SK-N-SH (cell line): ENCODE data around the gene DHX29. TPM values are rescaled to one million over a fixed set of nuclear protein-coding genes. Genes with fewer than 3 reads are reported as not detected.

Experiments
- CTCF ChIA-PET: fragments of 300-600, 350-600 bp; formaldehyde crosslinking; extraction: SDS; loops from one replicate; lab custom pipeline; 2021; lab: Yijun Ruan, JAX
- POLR2A ChIA-PET: fragments of 350-600 bp; sonication (Branson Sonifier 250); formaldehyde crosslinking; extraction: SDS; loops from one replicate; lab custom pipeline; 2020; ENCODE audit warnings: antibody characterized with exemption, inconsistent platforms; lab: Yijun Ruan, JAX
- DNase-seq: peaks from one replicate; pipeline ENCODE4 v3.0.0; 2012
- H2AFZ ChIP-seq: fragments of 200-600 bp; sonication (generic); 2 replicates; pipeline ENCODE4 v1.8.1; 2016; ENCODE audit warnings: antibody characterized with exemption, mild to moderate bottlenecking, low read depth
- H3F3A ChIP-seq: fragments of 200-600 bp; sonication (generic); replicated peaks from 2 replicates; pipeline ENCODE3; 2016; ENCODE audit warnings: antibody characterized with exemption, mild to moderate bottlenecking; ENCODE audit not compliant: insufficient read depth
- H3K27ac ChIP-seq, 2 experiments: fragments of 200-500 bp in 1 of 2; fragments of 200-600 bp in 1 of 2; sonication (Bioruptor generic) in 1 of 2; sonication (generic), shearing (Covaris generic) in 1 of 2; 2 replicates each; pipeline versions ENCODE4 v1.5.1 to v1.6.1; 2014 to 2016; ENCODE audit warnings: low read depth in 2 of 2, inconsistent platforms in 1 of 2, low read length in 1 of 2, mild to moderate bottlenecking in 1 of 2, mixed read lengths in 1 of 2
- H3K27me3 ChIP-seq: fragments of 200-600 bp; sonication (generic), shearing (Covaris generic); 2 replicates; pipeline ENCODE4 v1.6.1; 2016; ENCODE audit warnings: mixed run types; ENCODE audit not compliant: insufficient read depth
- H3K36me3 ChIP-seq, 2 experiments: fragments of 200-500 bp in 1 of 2; fragments of 200-600 bp in 1 of 2; sonication (Bioruptor generic) in 1 of 2; sonication (generic) in 1 of 2; replicated peaks in 1 of 2; 2 replicates each; pipeline versions ENCODE3 to v1.5.1; 2014 to 2016; ENCODE audit warnings: low read length in 1 of 2, mild to moderate bottlenecking in 1 of 2; ENCODE audit not compliant: insufficient read depth in 2 of 2, control insufficient read depth in 1 of 2
- H3K4me1 ChIP-seq, 2 experiments: fragments of 200-500 bp in 1 of 2; fragments of 200-600 bp in 1 of 2; sonication (Bioruptor generic) in 1 of 2; sonication (generic), shearing (Covaris generic) in 1 of 2; 2 replicates each; pipeline versions ENCODE4 v1.5.1 to v1.6.1; 2014 to 2016; ENCODE audit warnings: low read depth in 1 of 2, low read length in 1 of 2, mixed run types in 1 of 2; ENCODE audit not compliant: insufficient read depth in 2 of 2, control insufficient read depth in 1 of 2
- H3K4me2 ChIP-seq: fragments of 200-600 bp; sonication (generic), shearing (Covaris generic); 2 replicates; pipeline ENCODE4 v1.6.1; 2017; ENCODE audit warnings: mixed run types
- H3K4me3 ChIP-seq, 2 experiments: fragments of 200-500 bp in 1 of 2; fragments of 200-600 bp in 1 of 2; sonication (Bioruptor generic) in 1 of 2; sonication (generic), shearing (Covaris generic) in 1 of 2; 2 replicates each; pipeline versions ENCODE4 v1.5.1 to v1.8.1; 2014 to 2016; ENCODE audit warnings: low read depth in 2 of 2, inconsistent platforms in 1 of 2, low read length in 1 of 2, mild to moderate bottlenecking in 1 of 2, mixed read lengths in 1 of 2, moderate library complexity in 1 of 2
- H3K79me2 ChIP-seq: fragments of 200-600 bp; sonication (generic); 2 replicates; pipeline ENCODE4 v1.8.1; 2017; ENCODE audit warnings: mild to moderate bottlenecking; ENCODE audit not compliant: insufficient read depth
- H3K9ac ChIP-seq: fragments of 200-600 bp; sonication (generic); 2 replicates; pipeline ENCODE4 v1.6.1; 2017; ENCODE audit warnings: mixed run types
- H3K9me2 ChIP-seq: fragments of 200-600 bp; sonication (generic); 2 replicates; pipeline ENCODE4 v1.6.1; 2017; ENCODE audit warnings: mixed run types
- H3K9me3 ChIP-seq: fragments of 200-600 bp; sonication (generic); 2 replicates; pipeline ENCODE4 v1.6.1; 2017; ENCODE audit warnings: mixed run types, mild to moderate bottlenecking, moderate library complexity
- H4K20me1 ChIP-seq: fragments of 200-600 bp; sonication (generic); 2 replicates; pipeline ENCODE4 v1.6.1; 2017; ENCODE audit warnings: mild to moderate bottlenecking, mixed run types; ENCODE audit not compliant: insufficient read depth
- CHD2 ChIP-seq: fragments of 150-350 bp; IDR thresholded peaks from 2 replicates; pipeline ENCODE4 v1.6.1; 2018; ENCODE audit warnings: low read length; ENCODE audit not compliant: partially characterized antibody
- EZH2phosphoT487 ChIP-seq: fragments of 200-600 bp; sonication (generic); IDR thresholded peaks from 2 replicates; pipeline ENCODE4 v1.6.1; 2017; ENCODE audit warnings: low read depth, mixed run types, mild to moderate bottlenecking, antibody characterized with exemption, moderate library complexity, borderline replicate concordance
- FOXJ3 ChIP-seq: sonication (generic); formaldehyde crosslinking; IDR thresholded peaks from 2 replicates; pipeline ENCODE4 v1.5.1; 2020; ENCODE audit warnings: mild to moderate bottlenecking, missing genetic modification reagents
- MAX ChIP-seq: IDR thresholded peaks from 2 replicates; pipeline ENCODE4 v1.4.0; 2012; ENCODE audit warnings: low read depth
- REST ChIP-seq: IDR thresholded peaks from 2 replicates; pipeline ENCODE4 v1.6.1; 2012; ENCODE audit warnings: mild to moderate bottlenecking, low read depth, low read length, moderate library complexity
- SIN3A ChIP-seq: IDR thresholded peaks from 2 replicates; pipeline ENCODE4 v1.6.1; 2012; ENCODE audit warnings: low read depth, mild to moderate bottlenecking, low read length, moderate library complexity, borderline replicate concordance
- YY1 ChIP-seq: IDR thresholded peaks from 2 replicates; pipeline ENCODE4 v1.4.0; 2012; ENCODE audit warnings: low read depth, mild to moderate bottlenecking
- ZBTB33 ChIP-seq: IDR thresholded peaks from 2 replicates; pipeline ENCODE4 v1.4.0; 2012; ENCODE audit warnings: low read depth, borderline replicate concordance
- WGBS: methylation state at CpG from one replicate; pipeline ENCODE4 v1.1.6; 2017; ENCODE audit warnings: low lambda C conversion rate; 5-methylcytosine and 5-hydroxymethylcytosine counted together
- polyA plus RNA-seq, 3 experiments: library from polyadenylated mRNA; depleted of rRNA; stranded (reverse); fragments of >200 nt; gene quantifications; 2 replicates each; pipeline ENCODE4 v1.2.3, GENCODE V29; 2012

The DHX29 gene
- polyA plus RNA-seq, 1 of the 3 experiments (the other 2 are of a cell fraction) = 2.1 TPM

- Histone ChIP-seq H3F3A (peaks cover 3% of the 10 kb centered on the region), H3K9ac (no peak overlapping the region), H3K4me2 (no peak overlapping the region), H3K27me3 (peaks cover 100% of the 10 kb centered on the region), H3K4me1 (peaks cover 0 to 32% of the 10 kb centered on the region in 2 experiments; a peak in 1 of 4 replicates), H4K20me1 (no peaks in the 10 kb centered on the region), H3K27ac (no peak overlapping the region), H3K9me2 (no peaks in the 10 kb centered on the region), H3K4me3 (no peak overlapping the region), H3K79me2 (no peaks in the 10 kb centered on the region), H3K9me3 (no peaks in the 10 kb centered on the region), H3K36me3 (no peaks in the 10 kb centered on the region), H2AFZ (no peak overlapping the region)
- TF ChIP-seq EZH2phosphoT487 = 0 out of 2 replicates have a peak, but pooled peaks have one; percentile 47
- no peak for TF ChIP-seq YY1
- TF ChIP-seq SIN3A = no peak
- TF ChIP-seq MAX = no peak
- TF ChIP-seq CHD2 = no peak
- no peak for TF ChIP-seq FOXJ3 (CRISPR knock-in tag)
- TF ChIP-seq REST = no peak
- TF ChIP-seq ZBTB33 = no peak
- no peak for DNase-seq
- ChIA-PET POLR2A (no interaction called here), CTCF (interaction anchor here (2.2 kb wide), 1 partner anchor 58 kb away, joined by 9 read pairs; the partner anchor contains the start of gene CDC20B)
- 24% methylated on average over 8 of the region's 8 CpGs for WGBS
Observed at GRCh38 chr5:55230086-55230629, 77.3 kb downstream of the DHX29 start.
